Liver (tissue), 9 donors: ENCODE measurements around the gene DICER1. TPM values are rescaled to one million over a fixed set of nuclear protein-coding genes. Genes with fewer than 3 reads are reported as not detected.

ENCODE experiments used
- DNase-seq: peaks from one replicate; pipeline ENCODE4 v3.0.0-alpha.2; 2017; ENCODE audit warnings: low spot score
- H3K27ac ChIP-seq, 2 donors: one replicate each; pipeline ENCODE4 v1.7.0; 2013; ENCODE audit warnings: inconsistent platforms in 2 of 2, low read length in 2 of 2, control low read depth in 1 of 2, low read depth in 1 of 2, mild to moderate bottlenecking in 1 of 2
- H3K27me3 ChIP-seq, 4 donors: one replicate each; pipeline versions ENCODE4 v1.6.1 to v1.7.0; 2013; ENCODE audit warnings: low read length in 3 of 4, inconsistent platforms in 1 of 4, mild to moderate bottlenecking in 1 of 4, moderate library complexity in 1 of 4; ENCODE audit not compliant: control insufficient read depth in 4 of 4, insufficient read depth in 4 of 4
- H3K36me3 ChIP-seq, 4 donors: one replicate each; pipeline versions ENCODE4 v1.6.1 to v1.7.0; 2013; ENCODE audit warnings: low read length in 3 of 4, mild to moderate bottlenecking in 3 of 4, low read depth in 1 of 4, moderate library complexity in 1 of 4; ENCODE audit not compliant: control insufficient read depth in 4 of 4, insufficient read depth in 3 of 4
- H3K4me1 ChIP-seq, 4 donors: one replicate each; pipeline versions ENCODE4 v1.6.1 to v1.7.0; 2013; ENCODE audit warnings: low read length in 3 of 4, mild to moderate bottlenecking in 3 of 4, moderate library complexity in 1 of 4; ENCODE audit not compliant: control insufficient read depth in 4 of 4, insufficient read depth in 4 of 4
- H3K4me3 ChIP-seq, 3 donors: one replicate each; pipeline versions ENCODE4 v1.6.1 to v1.7.0; 2013; ENCODE audit warnings: low read length in 3 of 3, control low read depth in 1 of 3, low read depth in 1 of 3, mild to moderate bottlenecking in 1 of 3
- H3K9ac ChIP-seq, 2 donors: one replicate each; pipeline ENCODE4 v1.7.0; 2013; ENCODE audit warnings: low read length in 2 of 2, mild to moderate bottlenecking in 2 of 2, moderate library complexity in 2 of 2, control low read depth in 1 of 2, low read depth in 1 of 2
- H3K9me3 ChIP-seq, 4 donors: one replicate each; pipeline versions ENCODE4 v1.6.1 to v1.7.0; 2013; ENCODE audit warnings: low read length in 3 of 4; ENCODE audit not compliant: control insufficient read depth in 4 of 4
- CTCF ChIP-seq: fragments of 150-350 bp; IDR thresholded peaks from 2 replicates; pipeline ENCODE4 v1.5.1; 2017; ENCODE audit warnings: improper control_type of control experiment, low read depth, low read length; ENCODE audit not compliant: missing input control
- EGR1 ChIP-seq, 2 donors: IDR thresholded peaks; 2 replicates each; pipeline ENCODE4 v1.6.1; 2016 to 2018; ENCODE audit warnings: antibody characterized with exemption in 2 of 2, low read depth in 2 of 2
- FOXA1 ChIP-seq: IDR thresholded peaks from 2 replicates; pipeline ENCODE4 v1.6.1; 2016; ENCODE audit warnings: antibody characterized with exemption
- FOXA2 ChIP-seq: IDR thresholded peaks from 2 replicates; pipeline ENCODE4 v1.6.1; 2016; ENCODE audit warnings: antibody characterized with exemption
- GABPA ChIP-seq, 2 donors: IDR thresholded peaks in 1 of 2; conservative IDR thresholded peaks in 1 of 2; 2 replicates each; pipeline ENCODE4 v1.6.1; 2016; ENCODE audit warnings: antibody characterized with exemption in 2 of 2, mild to moderate bottlenecking in 1 of 2, moderate library complexity in 1 of 2
- HNF4A ChIP-seq, 2 donors: conservative IDR thresholded peaks; 2 replicates each; pipeline ENCODE4 v1.6.1; 2016; ENCODE audit warnings: antibody characterized with exemption in 2 of 2, mild to moderate bottlenecking in 2 of 2
- HNF4G ChIP-seq: IDR thresholded peaks from 2 replicates; pipeline ENCODE4 v1.6.1; 2016; ENCODE audit warnings: antibody characterized with exemption
- JUND ChIP-seq, 2 donors: IDR thresholded peaks; 2 replicates each; pipeline ENCODE4 v1.6.1; 2016; ENCODE audit warnings: antibody characterized with exemption in 2 of 2
- REST ChIP-seq: IDR thresholded peaks from 2 replicates; pipeline ENCODE4 v1.6.1; 2016; ENCODE audit warnings: antibody characterized with exemption, mild to moderate bottlenecking
- RXRA ChIP-seq, 2 donors: IDR thresholded peaks; 2 replicates each; pipeline ENCODE4 v1.6.1; 2017 to 2018; ENCODE audit warnings: antibody characterized with exemption in 2 of 2, mild to moderate bottlenecking in 1 of 2
- SP1 ChIP-seq: IDR thresholded peaks from 2 replicates; pipeline ENCODE4 v1.6.1; 2018; ENCODE audit warnings: antibody characterized with exemption, mild to moderate bottlenecking
- TAF1 ChIP-seq: conservative IDR thresholded peaks from 2 replicates; pipeline ENCODE4 v1.6.1; 2016; ENCODE audit warnings: antibody characterized with exemption, mild to moderate bottlenecking
- YY1 ChIP-seq: IDR thresholded peaks from 2 replicates; pipeline ENCODE4 v1.6.1; 2016; ENCODE audit warnings: antibody characterized with exemption, mild to moderate bottlenecking
- whole genome bisulfite sequencing: extraction: QIAGEN DNeasy Blood & Tissue Kit; methylation state at CpG from one replicate; pipeline ENCODE4 v1.1.7; 2013; 5-methylcytosine and 5-hydroxymethylcytosine counted together
- polyA plus RNA-seq, 2 donors: library from polyadenylated mRNA; stranded (reverse) in 1 of 2; unstranded in 1 of 2; fragments of 200-250 nt in 1 of 2; fragments of >200 nt in 1 of 2; fragmentation: Nextera tagmentation in 1 of 2; extraction: Ambion mirVana in 1 of 2; gene quantifications; one replicate each; pipeline versions ENCODE4 v1.2.1 to v1.2.3, GENCODE V29; 2013 to 2015
- total RNA-seq, 2 donors: library from RNA; depleted of rRNA; stranded (reverse); fragments of >200 nt; gene quantifications; one replicate each; pipeline ENCODE4 v1.2.3, GENCODE V29; 2014
- TF ChIP-seq, protein P1 (sequence below): IDR thresholded peaks from 2 replicates; pipeline ENCODE4 v1.6.1; 2016; ENCODE audit warnings: antibody characterized with exemption
- TF ChIP-seq, protein P2 (sequence below): IDR thresholded peaks from 2 replicates; pipeline ENCODE4 v1.6.1; 2016; ENCODE audit warnings: antibody characterized with exemption
- donor health status: healthy.
- donor health status: healthy.
- donor health status: healthy.
- donor health status: healthy.
- donor health status: healthy.

Gene DICER1
- total and polyA plus RNA-seq, 4 donors: 7.5 to 43.6 (median 20.3) TPM

GRCh38 chr14:95095996-95096395 is 61.3 kb downstream of the DICER1 start:
- no peak overlapping the region for H3K9ac ChIP-seq

GRCh38 chr14:95092723-95093122 is 64.6 kb downstream of the DICER1 start:
- H3K4me3 ChIP-seq: no peak overlapping the region

More at GRCh38 chr14:95095996-95096395, 61.3 kb downstream of the DICER1 start:
- H3K36me3 ChIP-seq: peaks cover 12 to 42% (median 25%) of the 10 kb centered on the region in 4 donors
- no peak for DNase-seq
- no peaks in the 10 kb centered on the region for H3K9me3 ChIP-seq
- WGBS: 93% methylated on average over 8 of the region's 8 CpGs
- H3K4me1 ChIP-seq: peaks cover 0 to 2% (median 0%) of the 10 kb centered on the region in 4 donors
- H3K27ac ChIP-seq: no peak overlapping the region
- no peaks in the 10 kb centered on the region for H3K27me3 ChIP-seq
- no peak for TF ChIP-seq FOXA1
- no peak for TF ChIP-seq YY1
- TF ChIP-seq HNF4A (conservative IDR thresholded peaks at IDR 0.05): no peak
- no peak for TF ChIP-seq RXRA (IDR thresholded peaks at IDR 0.05)
- TF ChIP-seq, protein P1, sequence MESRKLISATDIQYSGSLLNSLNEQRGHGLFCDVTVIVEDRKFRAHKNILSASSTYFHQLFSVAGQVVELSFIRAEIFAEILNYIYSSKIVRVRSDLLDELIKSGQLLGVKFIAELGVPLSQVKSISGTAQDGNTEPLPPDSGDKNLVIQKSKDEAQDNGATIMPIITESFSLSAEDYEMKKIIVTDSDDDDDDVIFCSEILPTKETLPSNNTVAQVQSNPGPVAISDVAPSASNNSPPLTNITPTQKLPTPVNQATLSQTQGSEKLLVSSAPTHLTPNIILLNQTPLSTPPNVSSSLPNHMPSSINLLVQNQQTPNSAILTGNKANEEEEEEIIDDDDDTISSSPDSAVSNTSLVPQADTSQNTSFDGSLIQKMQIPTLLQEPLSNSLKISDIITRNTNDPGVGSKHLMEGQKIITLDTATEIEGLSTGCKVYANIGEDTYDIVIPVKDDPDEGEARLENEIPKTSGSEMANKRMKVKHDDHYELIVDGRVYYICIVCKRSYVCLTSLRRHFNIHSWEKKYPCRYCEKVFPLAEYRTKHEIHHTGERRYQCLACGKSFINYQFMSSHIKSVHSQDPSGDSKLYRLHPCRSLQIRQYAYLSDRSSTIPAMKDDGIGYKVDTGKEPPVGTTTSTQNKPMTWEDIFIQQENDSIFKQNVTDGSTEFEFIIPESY: no peak
- TF ChIP-seq TAF1: no peak
- TF ChIP-seq FOXA2: no peak
- no peak for TF ChIP-seq EGR1 (IDR thresholded peaks at IDR 0.05; ENCODE audit: low read depth in 2 of 2)
- no peak for TF ChIP-seq GABPA (IDR thresholded peaks at IDR 0.05 in 1 of 2, conservative IDR thresholded peaks at IDR 0.05 in 1 of 2)
- TF ChIP-seq SP1: no peak
- no peak overlapping the region for H3K4me3 ChIP-seq

More at GRCh38 chr14:95092723-95093122, 64.6 kb downstream of the DICER1 start:
- no peak for DNase-seq
- 98% methylated on average over 9 of the region's 9 CpGs for WGBS
- Histone ChIP-seq H3K4me1 (peaks cover 0 to 2% (median 0%) of the 10 kb centered on the region in 4 donors), H3K9me3 (no peaks in the 10 kb centered on the region), H3K27ac (no peak overlapping the region), H3K36me3 (peaks cover 15 to 66% (median 46%) of the 10 kb centered on the region in 4 donors), H3K9ac (no peak overlapping the region), H3K27me3 (no peaks in the 10 kb centered on the region)
- TF ChIP-seq FOXA1 (no peak), YY1 (no peak), FOXA2 (no peak), RXRA (IDR thresholded peaks at IDR 0.05) (no peak), TAF1 (no peak), REST (no peak), SP1 (no peak), JUND (IDR thresholded peaks at IDR 0.05) (no peak), GABPA (IDR thresholded peaks at IDR 0.05 in 1 of 2, conservative IDR thresholded peaks at IDR 0.05 in 1 of 2) (no peak), HNF4G (no peak), CTCF (no peak)
- TF ChIP-seq, protein P2, sequence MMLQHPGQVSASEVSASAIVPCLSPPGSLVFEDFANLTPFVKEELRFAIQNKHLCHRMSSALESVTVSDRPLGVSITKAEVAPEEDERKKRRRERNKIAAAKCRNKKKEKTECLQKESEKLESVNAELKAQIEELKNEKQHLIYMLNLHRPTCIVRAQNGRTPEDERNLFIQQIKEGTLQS: no peak
- TF ChIP-seq, protein P1: no peak
